Midbrain (tissue), 1 donor: Measurements from ENCODE around the gene EDAR.

ENCODE experiments used
- DNase-seq: peaks from one replicate; lab custom pipeline; 2025; lab: John Stamatoyannopoulos, UW

Gene EDAR

GRCh38 chr2:108967757-108968156, 21.3 kb downstream of the EDAR start:
- no peak for DNase-seq

GRCh38 chr2:108965540-108966289, 23.3 kb downstream of the EDAR start:
- DNase-seq: no peak

- no peak for DNase-seq
Measured at GRCh38 chr2:108963057-108963456, 26.0 kb downstream of the EDAR start.

- DNase-seq: no peak
Measured at GRCh38 chr2:108961796-108962195, 27.2 kb downstream of the EDAR start.

GRCh38 chr2:108960006-108960405, 29.0 kb downstream of the EDAR start:
- no peak for DNase-seq

- DNase-seq: no peak
Measured at GRCh38 chr2:108959401-108959800, 29.6 kb downstream of the EDAR start.

GRCh38 chr2:108958632-108959341, 30.2 kb downstream of the EDAR start:
- no peak for DNase-seq

- no peak for DNase-seq
Measured at GRCh38 chr2:108958002-108958401, 31.0 kb downstream of the EDAR start.

- DNase-seq: no peak
Measured at GRCh38 chr2:108956375-108956774, 32.6 kb downstream of the EDAR start.

- no peak for DNase-seq
Measured at GRCh38 chr2:108950369-108951135, 38.5 kb downstream of the EDAR start.

- no peak for DNase-seq
Measured at GRCh38 chr2:108949316-108950239, 39.4 kb downstream of the EDAR start.

GRCh38 chr2:108947271-108947907, 41.6 kb downstream of the EDAR start:
- DNase-seq: no peak

- no peak for DNase-seq
Measured at GRCh38 chr2:108946442-108946841, 42.6 kb downstream of the EDAR start.

- DNase-seq: no peak
Measured at GRCh38 chr2:108945969-108946368, 43.1 kb downstream of the EDAR start.

GRCh38 chr2:108944601-108945331, 44.3 kb downstream of the EDAR start:
- no peak for DNase-seq

GRCh38 chr2:108943751-108944150, 45.3 kb downstream of the EDAR start:
- DNase-seq: no peak

GRCh38 chr2:108942888-108943287, 46.1 kb downstream of the EDAR start:
- no peak for DNase-seq

GRCh38 chr2:108942231-108942825, 46.7 kb downstream of the EDAR start:
- no peak for DNase-seq

- no peak for DNase-seq
Measured at GRCh38 chr2:108941767-108942166, 47.3 kb downstream of the EDAR start.

GRCh38 chr2:108941161-108941665, 47.8 kb downstream of the EDAR start:
- no peak for DNase-seq
